ENCODE results near the gene TRIM17. TPM values are rescaled to one million over a fixed set of nuclear protein-coding genes. Genes with fewer than 3 reads are reported as not detected.

The TRIM17 gene
- total RNA-seq, 2 experiments from 2014 or later: 0.13 TPM; not detected in 1

DNA sequence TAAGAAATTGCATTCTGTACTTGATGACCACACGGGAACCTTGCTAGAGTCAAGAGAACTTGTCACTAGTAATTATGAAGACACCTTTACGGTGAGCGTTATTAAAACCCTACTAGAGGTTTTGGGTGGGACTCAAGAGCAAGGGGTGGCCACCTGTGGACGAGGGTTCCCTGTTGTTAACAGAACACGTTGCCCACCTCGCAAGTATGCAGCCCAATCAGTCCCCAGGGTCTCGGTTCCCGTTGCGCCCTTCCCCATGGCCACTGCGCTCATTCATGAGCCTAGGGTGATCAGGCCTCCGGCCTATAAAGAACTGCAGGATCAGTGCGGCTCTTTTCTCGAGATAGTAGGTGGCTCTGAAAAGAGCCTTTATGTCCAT is 40.3 kb upstream of the TRIM17 start:
- TF ChIP-seq, protein P1, sequence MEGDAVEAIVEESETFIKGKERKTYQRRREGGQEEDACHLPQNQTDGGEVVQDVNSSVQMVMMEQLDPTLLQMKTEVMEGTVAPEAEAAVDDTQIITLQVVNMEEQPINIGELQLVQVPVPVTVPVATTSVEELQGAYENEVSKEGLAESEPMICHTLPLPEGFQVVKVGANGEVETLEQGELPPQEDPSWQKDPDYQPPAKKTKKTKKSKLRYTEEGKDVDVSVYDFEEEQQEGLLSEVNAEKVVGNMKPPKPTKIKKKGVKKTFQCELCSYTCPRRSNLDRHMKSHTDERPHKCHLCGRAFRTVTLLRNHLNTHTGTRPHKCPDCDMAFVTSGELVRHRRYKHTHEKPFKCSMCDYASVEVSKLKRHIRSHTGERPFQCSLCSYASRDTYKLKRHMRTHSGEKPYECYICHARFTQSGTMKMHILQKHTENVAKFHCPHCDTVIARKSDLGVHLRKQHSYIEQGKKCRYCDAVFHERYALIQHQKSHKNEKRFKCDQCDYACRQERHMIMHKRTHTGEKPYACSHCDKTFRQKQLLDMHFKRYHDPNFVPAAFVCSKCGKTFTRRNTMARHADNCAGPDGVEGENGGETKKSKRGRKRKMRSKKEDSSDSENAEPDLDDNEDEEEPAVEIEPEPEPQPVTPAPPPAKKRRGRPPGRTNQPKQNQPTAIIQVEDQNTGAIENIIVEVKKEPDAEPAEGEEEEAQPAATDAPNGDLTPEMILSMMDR (conservative IDR thresholded peaks at IDR 0.05; ENCODE audit: low read length): no peak
- no peak for TF ChIP-seq EZH2phosphoT487 (IDR thresholded peaks at IDR 0.05; ENCODE audit: borderline replicate concordance, low read depth, low read length)
- intact Hi-C loops (cut with micrococcal nuclease; ENCODE audit: unreplicated experiment): loop anchor here (1.0 to 10.0 kb wide), 6 partner anchors 51 to 326 kb away; partner anchors contain the start of gene TRIM11
- Histone ChIP-seq H3K79me2 (ENCODE audit: insufficient read depth, low read depth, low read length) (peaks cover 54% of the 10 kb centered on the region), H2AFZ (ENCODE audit: low read length) (no peak overlapping the region), H3K27ac (ENCODE audit: low read depth, low read length, poor library complexity, severe bottlenecking) (peak overlapping the region; percentile 94), H3K9me2 (ENCODE audit: insufficient read depth, low read length) (no peaks in the 10 kb centered on the region), H3K9me3 (ENCODE audit: low read length) (no peaks in the 10 kb centered on the region), H3K4me2 (ENCODE audit: low read length) (peak overlapping the region; percentile 80), H4K20me1 (ENCODE audit: insufficient read depth, low read length) (peaks cover 4% of the 10 kb centered on the region), H3K4me1 (ENCODE audit: insufficient read depth, low read length, poor library complexity, severe bottlenecking) (peaks cover 34% of the 10 kb centered on the region), H3K36me3 (ENCODE audit: insufficient read depth, low read length) (peaks cover 4% of the 10 kb centered on the region; the same call in 1 of the 2 replicates), H3K4me3 (ENCODE audit: low read depth, low read length, poor library complexity, severe bottlenecking) (peak overlapping the region; percentile 78)
- peak; percentile 70 for DNase-seq (ENCODE audit: low spot score)
- POLR2A ChIA-PET: interaction anchor here (0.7 to 7.9 kb wide), 9 partner anchors 8 to 237 kb away, joined by 3 to 74 read pairs (median 6); partner anchors contain the start of genes RNF187 and TRIM11
- BruUV-seq (replicated peaks): no TSS peak
- CTCF ChIA-PET (ENCODE audit: unreplicated experiment): interaction anchor here (0.6 kb wide), 1 partner anchor 457 kb away, joined by 4 read pairs; no protein-coding TSS in a partner anchor

- H3K36me3 ChIP-seq (ENCODE audit: insufficient read depth, low read length): peaks cover 4% of the 10 kb centered on the region; the same call in 1 of the 2 replicates
- intact Hi-C loops (cut with micrococcal nuclease; ENCODE audit: unreplicated experiment): loop anchor here (1.0 to 10.0 kb wide), 6 partner anchors 50 to 326 kb away; partner anchors contain the start of gene TRIM11
- H3K79me2 ChIP-seq (ENCODE audit: insufficient read depth, low read depth, low read length): peaks cover 48% of the 10 kb centered on the region
- peak overlapping the region; percentile 80 for H3K4me2 ChIP-seq (ENCODE audit: low read length)
- H3K27ac ChIP-seq (ENCODE audit: low read depth, low read length, poor library complexity, severe bottlenecking): peak overlapping the region; percentile 94
- H4K20me1 ChIP-seq (ENCODE audit: insufficient read depth, low read length): peaks cover 4% of the 10 kb centered on the region
- no peaks in the 10 kb centered on the region for H3K9me2 ChIP-seq (ENCODE audit: insufficient read depth, low read length)
- H3K4me1 ChIP-seq (ENCODE audit: insufficient read depth, low read length, poor library complexity, severe bottlenecking): peaks cover 28% of the 10 kb centered on the region
- CTCF ChIA-PET (ENCODE audit: unreplicated experiment): interaction anchor here (1.1 kb wide), 1 partner anchor 9 kb away, joined by 3 read pairs; no protein-coding TSS in a partner anchor
- POLR2A ChIA-PET: interaction anchor here (0.6 to 7.9 kb wide), 7 partner anchors 8 to 237 kb away, joined by 3 to 74 read pairs (median 3); partner anchors contain the start of gene TRIM11
- H3K4me3 ChIP-seq (ENCODE audit: low read depth, low read length, poor library complexity, severe bottlenecking): peak overlapping the region; percentile 78
- BruUV-seq (replicated peaks): no TSS peak
- no peak overlapping the region for H2AFZ ChIP-seq (ENCODE audit: low read length)
- no peak for TF ChIP-seq EZH2phosphoT487 (IDR thresholded peaks at IDR 0.05; ENCODE audit: borderline replicate concordance, low read depth, low read length)
- TF ChIP-seq, protein P1 (conservative IDR thresholded peaks at IDR 0.05; ENCODE audit: low read length): no peak
- DNase-seq (ENCODE audit: low spot score): peak; percentile 27
- H3K9me3 ChIP-seq (ENCODE audit: low read length): no peaks in the 10 kb centered on the region
These were observed 39.8 kb upstream of the TRIM17 start for GRCh38 chr1:228456252-228457016.
